ENCODE data around the gene ZNF148.
"Not testable (repeated sequence)": the region's sequence is repeated elsewhere in the genome, so short reads cannot be mapped to it uniquely, and the experiment has no call there.

The ZNF148 gene

GRCh38 chr3:125353128-125353527, 22.0 kb downstream of the ZNF148 start:
- no peaks in the 10 kb centered on the region for H3K36me3 ChIP-seq (ENCODE audit: control insufficient read depth, insufficient read depth, low read length)
- H3K4me3 ChIP-seq (ENCODE audit: extremely low read depth, insufficient read depth, low read length, poor library complexity, severe bottlenecking): no peak overlapping the region
- no peaks in the 10 kb centered on the region for H3K4me1 ChIP-seq (ENCODE audit: control insufficient read depth, insufficient read depth, low read length, poor library complexity, severe bottlenecking)
- H3K27ac ChIP-seq (ENCODE audit: low read depth, low read length, severe bottlenecking): no peak overlapping the region
- no peaks in the 10 kb centered on the region for H3K9me3 ChIP-seq (ENCODE audit: control insufficient read depth, low read length)

GRCh38 chr3:125351814-125352456, 23.2 kb downstream of the ZNF148 start:
- WGBS, 2 experiments (ENCODE audit: insufficient coverage in 2 of 2): 100% methylated on average over 1 of the region's 2 CpGs
- no peak overlapping the region for H3K4me3 ChIP-seq (ENCODE audit: extremely low read depth, insufficient read depth, low read length, poor library complexity, severe bottlenecking)
- no peaks in the 10 kb centered on the region for H3K9me3 ChIP-seq (ENCODE audit: control insufficient read depth, low read length)
- no peak overlapping the region for H3K27ac ChIP-seq (ENCODE audit: low read depth, low read length, severe bottlenecking)
- no peaks in the 10 kb centered on the region for H3K36me3 ChIP-seq (ENCODE audit: control insufficient read depth, insufficient read depth, low read length)
- no peaks in the 10 kb centered on the region for H3K4me1 ChIP-seq (ENCODE audit: control insufficient read depth, insufficient read depth, low read length, poor library complexity, severe bottlenecking)

GRCh38 chr3:125351152-125351551, 24.0 kb downstream of the ZNF148 start:
- Histone ChIP-seq H3K4me1 (ENCODE audit: control insufficient read depth, insufficient read depth, low read length, poor library complexity, severe bottlenecking) (no peaks in the 10 kb centered on the region), H3K36me3 (ENCODE audit: control insufficient read depth, insufficient read depth, low read length) (no peaks in the 10 kb centered on the region), H3K4me3 (ENCODE audit: extremely low read depth, insufficient read depth, low read length, poor library complexity, severe bottlenecking) (no peak overlapping the region), H3K27ac (ENCODE audit: low read depth, low read length, severe bottlenecking) (no peak overlapping the region), H3K9me3 (ENCODE audit: control insufficient read depth, low read length) (peaks cover under 1% of the 10 kb centered on the region)
- WGBS, 2 experiments (ENCODE audit: insufficient coverage in 2 of 2): 97 to 100% methylated on average over 2 to 5 of the region's 7 CpGs

GRCh38 chr3:125350597-125350996, 24.5 kb downstream of the ZNF148 start:
- 76 to 83% methylated on average over 3 of the region's 5 CpGs for WGBS, 2 experiments (ENCODE audit: insufficient coverage in 2 of 2)
- no peaks in the 10 kb centered on the region for H3K36me3 ChIP-seq (ENCODE audit: control insufficient read depth, insufficient read depth, low read length)
- H3K27ac ChIP-seq (ENCODE audit: low read depth, low read length, severe bottlenecking): no peak overlapping the region
- no peaks in the 10 kb centered on the region for H3K4me1 ChIP-seq (ENCODE audit: control insufficient read depth, insufficient read depth, low read length, poor library complexity, severe bottlenecking)
- H3K4me3 ChIP-seq (ENCODE audit: extremely low read depth, insufficient read depth, low read length, poor library complexity, severe bottlenecking): no peak overlapping the region
- H3K9me3 ChIP-seq (ENCODE audit: control insufficient read depth, low read length): peaks cover 5% of the 10 kb centered on the region

- peaks cover 5% of the 10 kb centered on the region for H3K9me3 ChIP-seq (ENCODE audit: control insufficient read depth, low read length)
- H3K4me3 ChIP-seq (ENCODE audit: extremely low read depth, insufficient read depth, low read length, poor library complexity, severe bottlenecking): no peak overlapping the region
- H3K4me1 ChIP-seq (ENCODE audit: control insufficient read depth, insufficient read depth, low read length, poor library complexity, severe bottlenecking): no peaks in the 10 kb centered on the region
- no peak overlapping the region for H3K27ac ChIP-seq (ENCODE audit: low read depth, low read length, severe bottlenecking)
- peaks cover under 1% of the 10 kb centered on the region for H3K36me3 ChIP-seq (ENCODE audit: control insufficient read depth, insufficient read depth, low read length)
Measured at GRCh38 chr3:125349556-125350165, 25.5 kb downstream of the ZNF148 start.

GRCh38 chr3:125349055-125349454, 26.1 kb downstream of the ZNF148 start:
- Histone ChIP-seq H3K27ac (ENCODE audit: low read depth, low read length, severe bottlenecking) (no peak overlapping the region), H3K4me3 (ENCODE audit: extremely low read depth, insufficient read depth, low read length, poor library complexity, severe bottlenecking) (no peak overlapping the region), H3K36me3 (ENCODE audit: control insufficient read depth, insufficient read depth, low read length) (peaks cover 6% of the 10 kb centered on the region), H3K9me3 (ENCODE audit: control insufficient read depth, low read length) (peaks cover 5% of the 10 kb centered on the region), H3K4me1 (ENCODE audit: control insufficient read depth, insufficient read depth, low read length, poor library complexity, severe bottlenecking) (no peaks in the 10 kb centered on the region)
- 100% methylated on average over 2 of the region's 3 CpGs for WGBS, 2 experiments (ENCODE audit: insufficient coverage in 2 of 2)

- peaks cover 18% of the 10 kb centered on the region for H3K36me3 ChIP-seq (ENCODE audit: control insufficient read depth, insufficient read depth, low read length)
- H3K9me3 ChIP-seq (ENCODE audit: control insufficient read depth, low read length); H3K4me1 ChIP-seq (ENCODE audit: control insufficient read depth, insufficient read depth, low read length, poor library complexity, severe bottlenecking); H3K4me3 ChIP-seq (ENCODE audit: extremely low read depth, insufficient read depth, low read length, poor library complexity, severe bottlenecking); H3K27ac ChIP-seq (ENCODE audit: low read depth, low read length, severe bottlenecking): not testable (repeated sequence)
- 96 to 99% methylated on average over 4 to 7 of the region's 7 CpGs for WGBS, 2 experiments (ENCODE audit: insufficient coverage in 2 of 2)
Measured at GRCh38 chr3:125343367-125343766, 31.8 kb downstream of the ZNF148 start.

GRCh38 chr3:125340121-125340520, 35.0 kb downstream of the ZNF148 start:
- Histone ChIP-seq H3K36me3 (ENCODE audit: control insufficient read depth, insufficient read depth, low read length) (peaks cover 18% of the 10 kb centered on the region), H3K4me1 (ENCODE audit: control insufficient read depth, insufficient read depth, low read length, poor library complexity, severe bottlenecking) (no peaks in the 10 kb centered on the region), H3K4me3 (ENCODE audit: extremely low read depth, insufficient read depth, low read length, poor library complexity, severe bottlenecking) (no peak overlapping the region), H3K9me3 (ENCODE audit: control insufficient read depth, low read length) (no peaks in the 10 kb centered on the region), H3K27ac (ENCODE audit: low read depth, low read length, severe bottlenecking) (no peak overlapping the region)
- 81 to 100% methylated on average over 2 of the region's 2 CpGs for WGBS, 2 experiments (ENCODE audit: insufficient coverage in 2 of 2)

GRCh38 chr3:125337506-125337905, 37.6 kb downstream of the ZNF148 start:
- Histone ChIP-seq H3K36me3 (ENCODE audit: control insufficient read depth, insufficient read depth, low read length) (peaks cover 12% of the 10 kb centered on the region), H3K4me3 (ENCODE audit: extremely low read depth, insufficient read depth, low read length, poor library complexity, severe bottlenecking) (no peak overlapping the region), H3K9me3 (ENCODE audit: control insufficient read depth, low read length) (no peaks in the 10 kb centered on the region), H3K27ac (ENCODE audit: low read depth, low read length, severe bottlenecking) (no peak overlapping the region), H3K4me1 (ENCODE audit: control insufficient read depth, insufficient read depth, low read length, poor library complexity, severe bottlenecking) (no peaks in the 10 kb centered on the region)
- 100% methylated on average over 1 of the region's 2 CpGs; no CpG with 5 or more reads in 1 of the 2 experiments for WGBS, 2 experiments (ENCODE audit: insufficient coverage in 2 of 2)

GRCh38 chr3:125334675-125335560, 40.2 kb downstream of the ZNF148 start:
- peaks cover 10% of the 10 kb centered on the region for H3K36me3 ChIP-seq (ENCODE audit: control insufficient read depth, insufficient read depth, low read length)
- H3K4me3 ChIP-seq (ENCODE audit: extremely low read depth, insufficient read depth, low read length, poor library complexity, severe bottlenecking): no peak overlapping the region
- WGBS, 2 experiments (ENCODE audit: insufficient coverage in 2 of 2): 96 to 100% methylated on average over 3 to 5 of the region's 5 CpGs
- no peak overlapping the region for H3K27ac ChIP-seq (ENCODE audit: low read depth, low read length, severe bottlenecking)
- no peaks in the 10 kb centered on the region for H3K9me3 ChIP-seq (ENCODE audit: control insufficient read depth, low read length)
- no peaks in the 10 kb centered on the region for H3K4me1 ChIP-seq (ENCODE audit: control insufficient read depth, insufficient read depth, low read length, poor library complexity, severe bottlenecking)

GRCh38 chr3:125332504-125332903, 42.6 kb downstream of the ZNF148 start:
- Histone ChIP-seq H3K9me3 (ENCODE audit: control insufficient read depth, low read length) (no peaks in the 10 kb centered on the region), H3K36me3 (ENCODE audit: control insufficient read depth, insufficient read depth, low read length) (peaks cover 6% of the 10 kb centered on the region), H3K27ac (ENCODE audit: low read depth, low read length, severe bottlenecking) (no peak overlapping the region), H3K4me1 (ENCODE audit: control insufficient read depth, insufficient read depth, low read length, poor library complexity, severe bottlenecking) (no peaks in the 10 kb centered on the region), H3K4me3 (ENCODE audit: extremely low read depth, insufficient read depth, low read length, poor library complexity, severe bottlenecking) (no peak overlapping the region)
- WGBS, 2 experiments (ENCODE audit: insufficient coverage in 2 of 2): 80 to 100% methylated on average over 1 to 2 of the region's 2 CpGs
